ENCODE results near the gene ACAP3. TPM values are rescaled to one million over a fixed set of nuclear protein-coding genes. Genes with fewer than 3 reads are reported as not detected.

The ACAP3 gene
- total RNA-seq, 4 donors from 2014 or later: 98.8 to 189 (median 115) TPM

DNA sequence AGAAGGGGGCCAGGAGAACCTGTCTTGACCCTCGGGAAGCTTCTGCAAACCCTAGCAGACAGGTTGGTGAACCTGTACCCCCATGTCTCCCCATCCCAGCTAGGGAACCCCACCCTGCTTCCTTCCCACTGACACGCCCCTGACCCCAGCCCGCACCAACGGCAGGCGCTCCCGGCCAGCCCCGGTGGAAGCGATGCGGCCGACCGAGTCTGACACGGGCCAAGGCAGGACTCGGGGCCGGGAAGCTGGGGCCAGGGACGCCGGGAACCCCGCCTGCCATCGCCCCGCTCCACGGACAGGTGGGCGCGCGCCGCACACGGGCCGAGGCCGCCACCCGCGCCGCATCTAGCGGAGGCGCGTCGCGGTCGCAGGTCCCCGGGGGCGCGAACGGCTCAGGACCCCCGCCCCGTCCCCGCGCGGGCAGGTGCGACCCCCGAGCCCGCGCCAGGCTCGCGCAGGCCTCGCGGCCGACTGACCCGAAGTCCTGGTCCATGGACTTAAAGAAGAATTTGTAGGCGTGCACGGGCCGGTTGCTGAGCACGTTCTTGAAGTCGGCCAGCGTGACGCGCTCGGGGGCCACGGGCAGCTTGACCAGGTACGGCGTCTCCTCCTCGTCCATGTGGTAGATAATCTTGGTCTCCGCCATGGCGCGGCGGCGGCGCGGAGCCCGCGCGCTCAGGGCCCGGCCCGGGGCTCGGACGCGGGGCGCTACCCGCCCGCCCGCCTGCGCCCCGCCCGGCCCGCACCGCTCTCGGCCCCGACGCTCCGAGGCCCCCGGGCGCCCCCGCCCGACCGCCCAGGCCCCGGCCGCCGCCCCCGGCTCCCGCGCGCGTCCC lies 40.9 kb upstream of the ACAP3 start:
- 1% methylated on average over 12 to 47 of the region's 109 CpGs for WGBS, 2 donors

GRCh38 chr1:1347663-1348419 lies 40.1 kb upstream of the ACAP3 start:
- intact Hi-C loops (cut with DNase I; ENCODE audit: low total_unique reads): no loop called here
- DNase-seq (ENCODE audit: low spot score in 2 of 2): no peak
- peak overlapping the region; percentile 51 for H3K4me3 ChIP-seq (ENCODE audit: low read depth, poor library complexity, severe bottlenecking)
- 17 to 31% methylated on average over 21 to 22 of the region's 26 CpGs for WGBS, 2 donors
- TF ChIP-seq CTCF (IDR thresholded peaks at IDR 0.05): no peak
- no peak for TF ChIP-seq POLR2A (IDR thresholded peaks at IDR 0.05)

More for the DNA sequence above, 40.9 kb upstream of the ACAP3 start:
- intact Hi-C loops (cut with DNase I; ENCODE audit: low total_unique reads): no loop called here
- DNase-seq (ENCODE audit: low spot score in 2 of 2): no peak
- peak overlapping the region; percentile 51 for H3K4me3 ChIP-seq (ENCODE audit: low read depth, poor library complexity, severe bottlenecking)
- TF ChIP-seq CTCF (IDR thresholded peaks at IDR 0.05): no peak
- no peak for TF ChIP-seq POLR2A (IDR thresholded peaks at IDR 0.05)

DNA sequence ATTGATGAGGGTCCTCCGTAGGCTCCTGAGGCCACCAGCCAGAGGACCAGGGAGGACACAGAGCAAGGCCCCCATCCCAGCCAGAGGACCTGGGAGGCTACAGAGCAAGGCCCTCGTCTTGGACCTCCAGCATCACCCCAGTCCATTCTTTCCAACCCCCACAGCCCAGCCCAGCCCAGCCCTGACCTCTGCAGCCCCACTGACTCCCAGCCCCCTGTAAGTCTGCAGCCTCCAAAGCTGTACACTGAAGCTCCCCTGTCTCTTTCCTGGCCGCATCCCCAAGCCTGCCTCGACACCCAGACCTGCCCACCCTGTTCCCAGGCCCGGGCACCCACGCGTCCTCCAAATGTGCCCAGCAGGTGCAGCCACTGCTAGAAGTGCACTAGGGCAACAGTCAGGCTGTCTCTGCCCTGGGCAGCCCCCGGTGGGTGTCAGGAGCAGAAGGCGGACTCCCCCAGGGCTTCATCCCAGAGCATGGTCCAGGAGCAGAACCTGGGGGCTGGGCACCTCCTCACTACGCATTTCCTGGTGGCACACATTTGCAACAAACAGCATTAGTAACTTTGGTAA lies 39.4 kb upstream of the ACAP3 start:
- 67 to 86% methylated on average over 9 to 10 of the region's 10 CpGs for WGBS, 2 donors
- DNase-seq (ENCODE audit: low spot score in 2 of 2): no peak
- no peak overlapping the region for H3K4me3 ChIP-seq (ENCODE audit: low read depth, poor library complexity, severe bottlenecking)
- intact Hi-C loops (cut with DNase I; ENCODE audit: low total_unique reads): no loop called here
- TF ChIP-seq POLR2A (IDR thresholded peaks at IDR 0.05): no peak
- TF ChIP-seq CTCF (IDR thresholded peaks at IDR 0.05): no peak

- DNase-seq (ENCODE audit: low spot score in 2 of 2): no peak
- TF ChIP-seq CTCF (IDR thresholded peaks at IDR 0.05) (no peak), POLR2A (IDR thresholded peaks at IDR 0.05) (no peak)
- H3K4me3 ChIP-seq (ENCODE audit: low read depth, poor library complexity, severe bottlenecking): no peak overlapping the region
- intact Hi-C loops (cut with DNase I; ENCODE audit: low total_unique reads): no loop called here
- WGBS, 2 donors: 88 to 90% methylated on average over 10 of the region's 10 CpGs
Observed at GRCh38 chr1:1346501-1346890, 38.8 kb upstream of the ACAP3 start.

- no peak for DNase-seq (ENCODE audit: low spot score in 2 of 2)
- no peak for TF ChIP-seq CTCF (IDR thresholded peaks at IDR 0.05)
- no peak overlapping the region for H3K4me3 ChIP-seq (ENCODE audit: low read depth, poor library complexity, severe bottlenecking)
- intact Hi-C loops (cut with DNase I; ENCODE audit: low total_unique reads): no loop called here
- WGBS, 2 donors: 76 to 82% methylated on average over 6 to 11 of the region's 12 CpGs
Observed at GRCh38 chr1:1345860-1346500, 38.2 kb upstream of the ACAP3 start.

Data from lower leg skin (tissue), 4 donors.